GM23248 (cell line): ENCODE measurements around the gene WIPI1. TPM values are rescaled to one million over a fixed set of nuclear protein-coding genes. Genes with fewer than 3 reads are reported as not detected.

Experiments used
- DNase-seq: peaks from one replicate; pipeline ENCODE4 v3.0.0-alpha.2; 2015
- H2AFZ ChIP-seq: fragments of 200-600 bp; sonication (generic); 2 replicates; pipeline ENCODE4 v1.6.1; 2016; ENCODE audit warnings: antibody characterized with exemption
- H3F3A ChIP-seq: fragments of 200-600 bp; sonication (generic); 2 replicates; pipeline ENCODE4 v1.6.1; 2016; ENCODE audit warnings: mild to moderate bottlenecking, antibody characterized with exemption, mixed run types; ENCODE audit not compliant: insufficient read depth
- H3K27ac ChIP-seq: fragments of 200-600 bp; sonication (generic); 2 replicates; pipeline ENCODE4 v1.5.1; 2016; ENCODE audit warnings: mild to moderate bottlenecking
- H3K27me3 ChIP-seq: fragments of 200-600 bp; sonication (generic); replicated peaks from 2 replicates; pipeline ENCODE4 v1.6.1; 2016; ENCODE audit warnings: mild to moderate bottlenecking; ENCODE audit not compliant: insufficient read depth
- H3K36me3 ChIP-seq: fragments of 200-600 bp; sonication (generic); 2 replicates; pipeline ENCODE4 v1.6.1; 2016; ENCODE audit warnings: low read depth, mild to moderate bottlenecking
- H3K4me1 ChIP-seq: fragments of 200-600 bp; sonication (generic); 2 replicates; pipeline ENCODE4 v1.6.1; 2016; ENCODE audit warnings: mild to moderate bottlenecking; ENCODE audit not compliant: insufficient read depth
- H3K4me2 ChIP-seq: fragments of 200-600 bp; sonication (generic); one replicate; pipeline ENCODE4 v1.6.1; 2016; ENCODE audit warnings: mild to moderate bottlenecking; ENCODE audit not compliant: unreplicated experiment
- H3K4me3 ChIP-seq: fragments of 200-600 bp; sonication (generic); 2 replicates; pipeline ENCODE4 v1.5.1; 2016; ENCODE audit warnings: mild to moderate bottlenecking
- H3K79me2 ChIP-seq: fragments of 200-600 bp; sonication (generic); 2 replicates; pipeline ENCODE4 v1.6.1; 2016; ENCODE audit warnings: mild to moderate bottlenecking; ENCODE audit not compliant: insufficient read depth
- H3K9ac ChIP-seq: fragments of 200-600 bp; sonication (generic); 2 replicates; pipeline ENCODE4 v1.6.1; 2016; ENCODE audit warnings: mild to moderate bottlenecking
- H3K9me2 ChIP-seq: fragments of 200-600 bp; sonication (generic); 2 replicates; pipeline ENCODE4 v1.6.1; 2016; ENCODE audit warnings: mixed run types, mild to moderate bottlenecking, moderate library complexity; ENCODE audit not compliant: insufficient read depth
- H3K9me3 ChIP-seq: fragments of 200-600 bp; sonication (generic); one replicate; pipeline ENCODE4 v1.6.1; 2017; ENCODE audit warnings: low read depth
- H4K20me1 ChIP-seq: fragments of 200-600 bp; sonication (generic); 2 replicates; pipeline ENCODE4 v1.6.0; 2016; ENCODE audit not compliant: insufficient read depth
- EZH2 ChIP-seq: fragments of 200-600 bp; sonication (generic); IDR thresholded peaks from 2 replicates; pipeline ENCODE4 v1.6.1; 2018; ENCODE audit warnings: antibody characterized with exemption, mild to moderate bottlenecking; ENCODE audit not compliant: insufficient read depth, poor library complexity, severe bottlenecking
- EZH2phosphoT487 ChIP-seq: fragments of 200-600 bp; sonication (generic); IDR thresholded peaks from 2 replicates; pipeline ENCODE4 v1.6.1; 2018; ENCODE audit warnings: antibody characterized with exemption, moderate library complexity, mild to moderate bottlenecking, low read depth; ENCODE audit not compliant: insufficient read depth
- WGBS, 2 experiments: methylation state at CpG; one replicate each; pipeline ENCODE4 v1.1.6; 2015 to 2017; ENCODE audit warnings: low lambda C conversion rate in 2 of 2, low coverage in 1 of 2; ENCODE audit errors: missing lambda C conversion rate in 2 of 2; 5-methylcytosine and 5-hydroxymethylcytosine counted together
- in situ Hi-C: fragments of 300-500 bp; cut with MboI; formaldehyde crosslinking; loops from 2 replicates; pipeline ENCODE4 v1.15.0; 2020
- polyA plus RNA-seq: library from polyadenylated mRNA; unstranded; fragments of >200 nt; fragmentation: Nextera tagmentation; extraction: Ambion mirVana; gene quantifications from 2 replicates; pipeline ENCODE4 v1.2.1, GENCODE V29; 2016
- total RNA-seq: library from RNA; depleted of rRNA; stranded (reverse); fragments of >200 nt; shearing (Covaris generic); gene quantifications from 2 replicates; pipeline ENCODE4 v1.2.3, GENCODE V29; 2014

The WIPI1 gene
- total and polyA plus RNA-seq, 2 experiments from 2014 or later = 82.0 to 99.1 TPM

DNA sequence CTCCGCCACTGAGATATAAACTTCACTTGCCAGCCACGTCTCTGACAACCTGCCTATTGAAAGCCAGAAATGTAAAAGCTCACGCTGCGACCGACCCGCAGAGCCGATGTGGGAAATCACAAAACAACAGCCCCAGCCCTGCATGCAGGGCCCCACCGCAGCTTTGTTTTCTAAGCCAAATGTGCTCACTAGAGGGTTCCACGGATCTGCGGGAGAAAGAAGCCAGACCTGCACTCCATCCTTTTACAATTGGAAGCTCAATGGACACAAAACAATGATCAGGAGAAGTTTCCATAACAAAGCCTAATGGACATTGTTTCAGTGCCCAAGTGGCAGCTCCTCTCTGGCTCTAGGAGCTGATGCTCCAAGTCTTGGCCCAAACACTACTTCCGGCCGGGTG lies 33.1 kb downstream of the WIPI1 start:
- Histone ChIP-seq H3K4me2 (no peak overlapping the region), H3F3A (no peaks in the 10 kb centered on the region), H3K27ac (no peak overlapping the region), H3K9ac (no peak overlapping the region), H3K27me3 (no peaks in the 10 kb centered on the region), H3K9me3 (no peaks in the 10 kb centered on the region), H3K9me2 (no peaks in the 10 kb centered on the region), H3K79me2 (no peaks in the 10 kb centered on the region), H4K20me1 (no peaks in the 10 kb centered on the region), H3K4me3 (no peak overlapping the region), H3K4me1 (no peaks in the 10 kb centered on the region), H2AFZ (no peak overlapping the region), H3K36me3 (peaks cover 58% of the 10 kb centered on the region)
- DNase-seq = no peak
- TF ChIP-seq EZH2phosphoT487 (no peak), EZH2 (no peak)
- in situ Hi-C loops = loop anchor here (10.0 kb wide), 1 partner anchor 159 kb away; no protein-coding TSS in a partner anchor
- WGBS, 2 experiments = 83 to 84% methylated on average over 12 of the region's 12 CpGs

- Histone ChIP-seq H3K4me2 (no peak overlapping the region), H3K27ac (no peak overlapping the region), H3F3A (peaks cover 5% of the 10 kb centered on the region; the same call in 1 of the 2 replicates), H3K4me3 (no peak overlapping the region), H3K9me3 (no peaks in the 10 kb centered on the region), H3K27me3 (no peaks in the 10 kb centered on the region), H3K9ac (no peak overlapping the region), H3K79me2 (no peaks in the 10 kb centered on the region), H4K20me1 (no peaks in the 10 kb centered on the region), H2AFZ (no peak overlapping the region), H3K4me1 (no peaks in the 10 kb centered on the region), H3K9me2 (no peaks in the 10 kb centered on the region), H3K36me3 (peaks cover 48% of the 10 kb centered on the region)
- 96 to 98% methylated on average over 3 of the region's 3 CpGs for WGBS, 2 experiments
- in situ Hi-C loops = loop anchor here (10.0 kb wide), 1 partner anchor 158 kb away; no protein-coding TSS in a partner anchor
- DNase-seq = no peak
- TF ChIP-seq EZH2phosphoT487 = no peak
- no peak for TF ChIP-seq EZH2
These were observed 34.0 kb downstream of the WIPI1 start for GRCh38 chr17:68423251-68423650.

- Histone ChIP-seq H3K27ac (no peak overlapping the region), H4K20me1 (no peaks in the 10 kb centered on the region), H3K4me2 (no peak overlapping the region), H3K4me1 (no peaks in the 10 kb centered on the region), H3K27me3 (no peaks in the 10 kb centered on the region), H3F3A (peaks cover 10% of the 10 kb centered on the region), H3K9ac (no peak overlapping the region), H3K79me2 (no peaks in the 10 kb centered on the region), H3K9me2 (no peaks in the 10 kb centered on the region), H3K36me3 (peaks cover 44% of the 10 kb centered on the region), H3K4me3 (no peak overlapping the region), H3K9me3 (no peaks in the 10 kb centered on the region), H2AFZ (no peak overlapping the region)
- TF ChIP-seq EZH2phosphoT487 = no peak
- TF ChIP-seq EZH2 = no peak
- 96 to 97% methylated on average over 8 of the region's 8 CpGs for WGBS, 2 experiments
- DNase-seq = no peak
- in situ Hi-C loops = loop anchor here (10.0 kb wide), 1 partner anchor 158 kb away; no protein-coding TSS in a partner anchor
These were observed 34.5 kb downstream of the WIPI1 start for GRCh38 chr17:68422821-68423220.

DNA sequence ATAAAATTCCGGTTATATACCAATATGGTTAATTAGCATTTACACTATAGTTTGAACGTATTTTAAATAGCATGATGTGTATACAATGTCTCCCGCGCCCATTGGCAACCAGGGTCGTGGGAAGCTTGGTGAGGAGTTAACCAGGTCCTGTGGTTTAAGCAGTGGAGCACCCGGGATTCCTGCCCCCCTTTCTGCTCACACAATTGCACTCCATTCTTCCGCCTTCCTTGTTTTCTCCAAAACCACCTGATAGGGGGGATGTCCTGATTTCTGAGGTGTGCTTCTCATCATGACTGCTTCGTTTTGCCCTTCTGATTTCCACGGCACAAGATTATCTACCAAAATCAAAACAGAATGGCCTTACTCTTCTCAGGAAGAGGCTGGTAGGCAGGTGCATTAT lies 35.8 kb downstream of the WIPI1 start:
- peaks cover 20% of the 10 kb centered on the region for H3F3A ChIP-seq
- H2AFZ ChIP-seq = no peak overlapping the region
- H3K4me1 ChIP-seq = no peaks in the 10 kb centered on the region
- H3K9ac ChIP-seq = no peak overlapping the region
- TF ChIP-seq EZH2 = no peak
- TF ChIP-seq EZH2phosphoT487 = no peak
- H3K4me3 ChIP-seq = no peak overlapping the region
- H3K27ac ChIP-seq = no peak overlapping the region
- in situ Hi-C loops = loop anchor here (10.0 kb wide), 1 partner anchor 157 kb away; no protein-coding TSS in a partner anchor
- H3K4me2 ChIP-seq = no peak overlapping the region
- no peaks in the 10 kb centered on the region for H3K9me3 ChIP-seq
- 86 to 88% methylated on average over 9 of the region's 9 CpGs for WGBS, 2 experiments
- H4K20me1 ChIP-seq = no peaks in the 10 kb centered on the region
- H3K79me2 ChIP-seq = no peaks in the 10 kb centered on the region
- no peaks in the 10 kb centered on the region for H3K27me3 ChIP-seq
- no peak for DNase-seq
- H3K9me2 ChIP-seq = no peaks in the 10 kb centered on the region
- H3K36me3 ChIP-seq = peaks cover 36% of the 10 kb centered on the region

DNA sequence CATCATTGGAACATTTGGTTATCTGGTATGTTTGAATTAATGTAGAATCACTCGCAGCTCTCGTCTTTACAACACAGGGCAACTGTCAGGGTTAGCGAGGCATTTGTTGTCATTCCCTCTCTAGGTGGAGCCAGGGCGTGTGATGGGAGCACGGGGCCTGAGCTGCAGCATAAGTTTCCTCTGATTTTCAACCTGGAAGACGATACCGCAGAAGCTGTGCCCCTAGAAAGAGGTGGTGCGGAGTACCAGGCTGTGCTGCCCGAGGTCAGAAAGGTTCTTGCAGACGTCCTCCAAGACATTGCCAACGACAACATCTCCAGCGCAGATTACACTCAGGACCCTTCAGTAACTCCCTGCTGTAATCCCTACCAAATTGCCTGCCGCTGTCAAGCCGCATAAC lies 37.2 kb downstream of the WIPI1 start:
- H3K4me2 ChIP-seq = no peak overlapping the region
- no peak for DNase-seq
- WGBS, 2 experiments = 93 to 94% methylated on average over 14 of the region's 14 CpGs
- no peak for TF ChIP-seq EZH2phosphoT487
- TF ChIP-seq EZH2 = no peak
- H3K9me3 ChIP-seq = no peaks in the 10 kb centered on the region
- no peak overlapping the region for H2AFZ ChIP-seq
- H3K9me2 ChIP-seq = no peaks in the 10 kb centered on the region
- no peaks in the 10 kb centered on the region for H4K20me1 ChIP-seq
- in situ Hi-C loops = loop anchor here (10.0 kb wide), 1 partner anchor 155 kb away; no protein-coding TSS in a partner anchor
- no peak overlapping the region for H3K4me3 ChIP-seq
- peaks cover 32% of the 10 kb centered on the region for H3F3A ChIP-seq
- H3K79me2 ChIP-seq = no peaks in the 10 kb centered on the region
- no peaks in the 10 kb centered on the region for H3K27me3 ChIP-seq
- H3K9ac ChIP-seq = no peak overlapping the region
- no peak overlapping the region for H3K27ac ChIP-seq
- H3K36me3 ChIP-seq = peaks cover 28% of the 10 kb centered on the region
- H3K4me1 ChIP-seq = no peaks in the 10 kb centered on the region
